ENCODE results near the gene AAR2.

Gene AAR2

DNA sequence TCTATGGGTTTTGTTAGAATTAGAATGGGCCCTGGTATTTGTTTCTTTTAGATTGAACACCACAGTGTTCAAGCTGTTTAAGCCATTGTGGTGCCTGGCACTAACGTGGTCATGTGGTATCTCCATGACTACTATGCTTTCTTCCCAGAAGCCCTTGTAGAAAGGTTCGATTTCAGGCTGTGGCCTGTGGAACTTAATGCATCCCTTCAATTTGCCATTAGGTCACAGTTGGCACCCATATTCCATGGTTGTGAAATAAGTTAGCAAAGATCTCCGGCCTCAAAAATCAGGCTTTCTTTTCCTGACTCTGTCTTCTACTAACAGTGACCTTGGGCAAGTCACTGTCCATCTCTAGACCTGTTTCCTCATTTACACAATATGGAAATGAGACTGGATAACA, 31.3 kb upstream of the AAR2 start:
- 87 to 96% methylated on average over 3 of the region's 3 CpGs for WGBS, 2 experiments
- Histone ChIP-seq H3K27me3 (ENCODE audit: control insufficient read depth, insufficient read depth, low read length, poor library complexity, severe bottlenecking) (no peaks in the 10 kb centered on the region), H3K4me1 (ENCODE audit: control insufficient read depth, insufficient read depth, low read length) (no peaks in the 10 kb centered on the region), H3K36me3 (ENCODE audit: control insufficient read depth, insufficient read depth, low read length) (no peaks in the 10 kb centered on the region), H3K27ac (ENCODE audit: insufficient read depth, low read depth, low read length, poor library complexity, severe bottlenecking) (no peak overlapping the region), H3K4me3 (ENCODE audit: insufficient read depth, low read depth, low read length) (no peak overlapping the region), H3K9me3 (ENCODE audit: control insufficient read depth, low read length) (no peaks in the 10 kb centered on the region)

DNA sequence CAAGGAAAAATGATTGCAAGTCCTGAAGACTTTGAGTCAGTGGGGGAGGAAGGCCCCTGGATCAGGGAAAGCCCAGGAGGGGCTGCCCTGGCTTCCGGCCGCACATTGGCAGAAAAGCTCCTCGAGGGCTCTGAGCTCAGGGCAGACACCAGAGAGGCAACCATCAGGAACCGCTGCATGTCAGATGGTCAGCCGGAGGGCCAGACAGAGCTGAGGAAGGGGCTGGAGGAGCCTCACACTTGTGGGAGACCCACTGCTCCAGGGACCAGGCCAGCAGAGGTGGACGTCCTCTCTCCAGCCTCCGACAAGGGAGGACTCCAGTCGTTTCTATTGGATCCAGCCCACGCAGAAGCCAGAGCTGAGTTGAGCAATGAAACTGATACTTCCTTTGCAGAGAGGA, 30.2 kb upstream of the AAR2 start:
- Histone ChIP-seq H3K4me1 (ENCODE audit: control insufficient read depth, insufficient read depth, low read length) (no peaks in the 10 kb centered on the region), H3K9me3 (ENCODE audit: control insufficient read depth, low read length) (no peaks in the 10 kb centered on the region), H3K27ac (ENCODE audit: insufficient read depth, low read depth, low read length, poor library complexity, severe bottlenecking) (no peak overlapping the region), H3K27me3 (ENCODE audit: control insufficient read depth, insufficient read depth, low read length, poor library complexity, severe bottlenecking) (no peaks in the 10 kb centered on the region), H3K4me3 (ENCODE audit: insufficient read depth, low read depth, low read length) (no peak overlapping the region), H3K36me3 (ENCODE audit: control insufficient read depth, insufficient read depth, low read length) (no peaks in the 10 kb centered on the region)
- 93 to 96% methylated on average over 9 of the region's 9 CpGs for WGBS, 2 experiments

DNA sequence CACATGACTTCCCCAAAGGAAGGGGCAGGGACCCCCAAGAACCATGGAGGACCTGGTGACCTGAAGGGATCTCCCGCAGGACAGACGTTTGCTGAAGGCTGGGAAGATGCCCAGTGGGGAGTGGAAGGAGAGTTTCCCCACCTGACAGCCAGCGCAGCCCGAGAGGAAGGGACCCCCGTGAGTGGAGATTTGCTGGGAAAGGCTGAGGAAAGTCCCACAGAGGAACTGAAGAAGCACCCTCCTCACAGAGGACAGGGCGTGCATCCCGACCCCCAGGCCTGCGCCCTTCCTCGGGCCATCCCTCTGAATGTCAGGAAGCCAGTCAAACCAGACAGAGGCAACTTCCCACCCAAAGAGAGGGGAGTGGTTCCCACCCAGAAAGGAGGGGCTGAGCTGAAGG, 29.6 kb upstream of the AAR2 start:
- Histone ChIP-seq H3K36me3 (ENCODE audit: control insufficient read depth, insufficient read depth, low read length) (no peaks in the 10 kb centered on the region), H3K4me1 (ENCODE audit: control insufficient read depth, insufficient read depth, low read length) (no peaks in the 10 kb centered on the region), H3K27me3 (ENCODE audit: control insufficient read depth, insufficient read depth, low read length, poor library complexity, severe bottlenecking) (no peaks in the 10 kb centered on the region), H3K4me3 (ENCODE audit: insufficient read depth, low read depth, low read length) (no peak overlapping the region), H3K27ac (ENCODE audit: insufficient read depth, low read depth, low read length, poor library complexity, severe bottlenecking) (no peak overlapping the region), H3K9me3 (ENCODE audit: control insufficient read depth, low read length) (no peaks in the 10 kb centered on the region)
- WGBS, 2 experiments, result 93 to 96% methylated on average over 9 of the region's 9 CpGs

DNA sequence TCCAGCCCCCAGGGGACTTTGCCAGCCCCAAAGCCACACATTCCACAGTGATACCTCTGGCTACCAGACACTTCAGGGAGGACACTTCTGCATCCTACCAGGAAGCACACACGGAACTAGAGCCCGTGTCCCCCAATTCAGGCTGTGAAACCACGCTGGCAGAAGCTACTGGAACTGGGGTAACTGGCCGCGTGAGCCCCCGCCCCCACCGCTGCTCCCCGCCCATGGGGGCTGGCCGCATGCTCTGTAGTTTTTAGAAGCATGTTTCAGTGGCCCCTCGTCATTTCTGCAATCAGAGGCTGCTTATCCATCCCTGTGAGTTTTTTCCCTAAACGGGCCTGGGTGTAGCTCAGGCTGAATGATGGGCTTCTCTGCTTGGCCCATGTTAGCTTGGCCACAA, 28.7 kb upstream of the AAR2 start:
- no peaks in the 10 kb centered on the region for H3K9me3 ChIP-seq (ENCODE audit: control insufficient read depth, low read length)
- no peaks in the 10 kb centered on the region for H3K36me3 ChIP-seq (ENCODE audit: control insufficient read depth, insufficient read depth, low read length)
- no peaks in the 10 kb centered on the region for H3K4me1 ChIP-seq (ENCODE audit: control insufficient read depth, insufficient read depth, low read length)
- H3K27ac ChIP-seq (ENCODE audit: insufficient read depth, low read depth, low read length, poor library complexity, severe bottlenecking), result no peak overlapping the region
- H3K27me3 ChIP-seq (ENCODE audit: control insufficient read depth, insufficient read depth, low read length, poor library complexity, severe bottlenecking), result no peaks in the 10 kb centered on the region
- H3K4me3 ChIP-seq (ENCODE audit: insufficient read depth, low read depth, low read length), result no peak overlapping the region
- WGBS, 2 experiments, result 92 to 94% methylated on average over 11 of the region's 11 CpGs

DNA sequence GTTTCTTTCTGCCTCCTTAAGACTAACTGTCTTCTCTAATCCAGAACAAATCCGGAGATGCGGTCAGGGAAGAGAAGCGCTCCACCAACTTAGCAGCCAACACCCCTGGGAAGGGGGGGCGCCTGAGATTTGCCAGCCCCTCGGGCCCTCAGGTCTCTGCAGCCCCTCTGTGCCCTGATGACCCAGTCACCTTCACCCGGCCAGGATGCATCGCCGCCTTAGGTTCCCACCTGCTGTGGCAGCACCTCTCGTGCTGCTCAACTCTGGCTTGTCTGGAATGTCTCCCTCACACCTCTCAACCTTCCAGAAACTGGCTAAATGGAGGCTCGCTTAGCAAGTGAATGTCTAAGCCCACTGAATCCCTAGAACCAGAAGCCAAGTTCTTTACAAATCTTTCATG, 28.0 kb upstream of the AAR2 start:
- H3K36me3 ChIP-seq (ENCODE audit: control insufficient read depth, insufficient read depth, low read length), result no peaks in the 10 kb centered on the region
- no peak overlapping the region for H3K4me3 ChIP-seq (ENCODE audit: insufficient read depth, low read depth, low read length)
- H3K27ac ChIP-seq (ENCODE audit: insufficient read depth, low read depth, low read length, poor library complexity, severe bottlenecking), result no peak overlapping the region
- 88 to 92% methylated on average over 10 of the region's 10 CpGs for WGBS, 2 experiments
- no peaks in the 10 kb centered on the region for H3K9me3 ChIP-seq (ENCODE audit: control insufficient read depth, low read length)
- no peaks in the 10 kb centered on the region for H3K27me3 ChIP-seq (ENCODE audit: control insufficient read depth, insufficient read depth, low read length, poor library complexity, severe bottlenecking)
- H3K4me1 ChIP-seq (ENCODE audit: control insufficient read depth, insufficient read depth, low read length), result no peaks in the 10 kb centered on the region

DNA sequence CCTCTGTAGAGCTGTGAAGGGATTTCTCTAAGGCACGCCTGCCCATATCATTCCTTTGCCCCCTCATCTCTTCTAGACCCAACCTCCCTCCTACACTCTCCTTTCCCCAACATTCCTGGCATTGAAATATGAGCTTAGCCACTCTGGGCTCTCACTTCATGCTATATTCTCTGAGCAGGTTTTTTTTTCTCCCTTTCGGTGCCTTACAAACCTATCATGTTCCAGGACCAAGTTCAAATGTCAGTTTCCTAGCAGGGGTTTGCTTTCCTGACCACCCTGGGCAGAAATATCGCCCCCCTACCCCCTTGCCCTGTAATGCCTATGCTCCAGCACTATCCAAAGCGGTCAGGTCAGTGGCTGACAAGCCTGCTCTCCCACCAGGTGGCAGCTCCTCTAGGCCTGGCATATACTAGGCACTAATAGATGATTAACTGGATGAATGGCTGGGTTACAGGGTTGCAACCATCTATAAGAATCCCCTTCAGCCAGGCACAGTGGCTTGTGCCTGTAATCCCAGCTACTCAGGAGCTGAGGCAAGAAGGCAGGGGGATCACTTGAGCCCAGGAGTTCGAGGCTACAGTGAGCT, 25.7 kb upstream of the AAR2 start:
- Histone ChIP-seq H3K27ac (ENCODE audit: insufficient read depth, low read depth, low read length, poor library complexity, severe bottlenecking) (no peak overlapping the region), H3K27me3 (ENCODE audit: control insufficient read depth, insufficient read depth, low read length, poor library complexity, severe bottlenecking) (no peaks in the 10 kb centered on the region), H3K36me3 (ENCODE audit: control insufficient read depth, insufficient read depth, low read length) (no peaks in the 10 kb centered on the region), H3K4me3 (ENCODE audit: insufficient read depth, low read depth, low read length) (no peak overlapping the region), H3K9me3 (ENCODE audit: control insufficient read depth, low read length) (no peaks in the 10 kb centered on the region), H3K4me1 (ENCODE audit: control insufficient read depth, insufficient read depth, low read length) (no peaks in the 10 kb centered on the region)
- WGBS, 2 experiments, result 88 to 89% methylated on average over 5 of the region's 5 CpGs

DNA sequence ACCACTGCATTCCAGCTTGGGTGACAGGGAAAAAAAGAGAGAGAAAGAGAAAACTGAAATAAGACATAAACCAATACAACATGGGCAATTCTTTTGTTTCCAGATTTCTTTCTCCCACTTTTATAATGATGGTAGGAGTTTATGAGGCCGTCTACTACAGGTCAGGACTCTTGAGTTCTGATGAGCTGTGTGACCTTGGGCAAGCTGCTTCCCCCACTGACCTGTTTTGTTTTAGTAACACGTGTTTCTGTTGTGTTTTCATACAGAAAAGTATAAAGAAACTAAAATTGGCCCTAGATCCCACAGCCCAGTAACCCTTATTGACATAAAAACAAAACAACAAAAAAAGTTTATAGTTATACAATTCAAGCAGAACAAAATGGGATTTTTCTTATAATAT, 22.9 kb upstream of the AAR2 start:
- Histone ChIP-seq H3K27me3 (ENCODE audit: control insufficient read depth, insufficient read depth, low read length, poor library complexity, severe bottlenecking) (no peaks in the 10 kb centered on the region), H3K4me1 (ENCODE audit: control insufficient read depth, insufficient read depth, low read length) (no peaks in the 10 kb centered on the region), H3K9me3 (ENCODE audit: control insufficient read depth, low read length) (no peaks in the 10 kb centered on the region), H3K4me3 (ENCODE audit: insufficient read depth, low read depth, low read length) (no peak overlapping the region), H3K27ac (ENCODE audit: insufficient read depth, low read depth, low read length, poor library complexity, severe bottlenecking) (no peak overlapping the region), H3K36me3 (ENCODE audit: control insufficient read depth, insufficient read depth, low read length) (no peaks in the 10 kb centered on the region)
- WGBS, 2 experiments, result 88 to 100% methylated on average over 1 to 2 of the region's 2 CpGs

DNA sequence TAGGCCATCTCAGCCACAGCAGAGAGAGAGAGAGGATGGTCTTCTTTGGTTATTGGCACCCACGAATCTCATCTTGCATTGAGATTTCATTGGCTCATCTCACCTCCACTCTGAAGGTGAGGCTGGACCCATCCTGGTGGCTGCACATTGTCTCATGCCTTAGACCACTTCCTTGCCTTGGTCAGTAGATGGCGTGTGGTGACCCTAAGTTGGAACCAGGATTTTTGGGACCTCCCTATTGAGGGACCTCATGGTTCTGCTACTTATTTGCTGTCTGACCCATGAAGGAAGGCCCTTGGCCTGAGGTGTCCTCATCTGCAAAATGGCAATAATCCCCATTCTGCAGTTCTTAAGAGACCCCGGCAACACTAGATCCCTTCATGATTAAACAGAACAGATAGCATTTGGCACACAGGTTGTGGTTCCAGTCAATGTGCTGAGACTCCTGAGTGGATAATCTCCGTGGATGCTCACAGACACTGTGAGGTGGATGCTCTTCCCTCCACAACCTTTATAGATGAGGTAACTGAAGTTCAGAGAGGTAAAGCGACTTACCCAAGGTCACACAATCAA, 21.5 kb upstream of the AAR2 start:
- no peak overlapping the region for H3K27ac ChIP-seq (ENCODE audit: insufficient read depth, low read depth, low read length, poor library complexity, severe bottlenecking)
- peaks cover 4% of the 10 kb centered on the region for H3K36me3 ChIP-seq (ENCODE audit: control insufficient read depth, insufficient read depth, low read length)
- H3K27me3 ChIP-seq (ENCODE audit: control insufficient read depth, insufficient read depth, low read length, poor library complexity, severe bottlenecking), result no peaks in the 10 kb centered on the region
- no peaks in the 10 kb centered on the region for H3K9me3 ChIP-seq (ENCODE audit: control insufficient read depth, low read length)
- WGBS, 2 experiments, result 65 to 67% methylated on average over 5 of the region's 5 CpGs
- no peaks in the 10 kb centered on the region for H3K4me1 ChIP-seq (ENCODE audit: control insufficient read depth, insufficient read depth, low read length)
- H3K4me3 ChIP-seq (ENCODE audit: insufficient read depth, low read depth, low read length), result no peak overlapping the region

DNA sequence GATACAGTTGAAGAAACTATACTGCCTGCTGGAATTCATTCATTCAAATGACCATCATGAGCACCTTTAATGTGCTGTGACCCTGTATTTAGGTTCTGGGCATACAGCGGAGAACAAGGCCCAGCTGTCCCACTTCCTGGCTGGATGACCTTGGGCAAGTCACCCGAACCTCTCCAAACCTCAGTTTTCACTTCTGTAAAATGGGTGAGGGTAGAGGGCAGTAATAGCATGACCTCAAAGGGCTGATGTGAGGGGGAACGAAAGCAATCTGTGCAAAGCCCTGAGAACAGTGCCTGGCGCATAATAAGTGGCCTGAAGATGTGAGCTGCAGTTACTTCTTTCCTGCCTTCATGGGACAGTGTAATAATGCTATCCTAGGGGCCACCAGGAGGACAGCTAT, 20.5 kb upstream of the AAR2 start:
- Histone ChIP-seq H3K4me1 (ENCODE audit: control insufficient read depth, insufficient read depth, low read length) (no peaks in the 10 kb centered on the region), H3K36me3 (ENCODE audit: control insufficient read depth, insufficient read depth, low read length) (peaks cover 8% of the 10 kb centered on the region), H3K27ac (ENCODE audit: insufficient read depth, low read depth, low read length, poor library complexity, severe bottlenecking) (no peak overlapping the region), H3K4me3 (ENCODE audit: insufficient read depth, low read depth, low read length) (no peak overlapping the region), H3K9me3 (ENCODE audit: control insufficient read depth, low read length) (no peaks in the 10 kb centered on the region), H3K27me3 (ENCODE audit: control insufficient read depth, insufficient read depth, low read length, poor library complexity, severe bottlenecking) (no peaks in the 10 kb centered on the region)
- WGBS, 2 experiments, result 94 to 98% methylated on average over 4 of the region's 4 CpGs

DNA sequence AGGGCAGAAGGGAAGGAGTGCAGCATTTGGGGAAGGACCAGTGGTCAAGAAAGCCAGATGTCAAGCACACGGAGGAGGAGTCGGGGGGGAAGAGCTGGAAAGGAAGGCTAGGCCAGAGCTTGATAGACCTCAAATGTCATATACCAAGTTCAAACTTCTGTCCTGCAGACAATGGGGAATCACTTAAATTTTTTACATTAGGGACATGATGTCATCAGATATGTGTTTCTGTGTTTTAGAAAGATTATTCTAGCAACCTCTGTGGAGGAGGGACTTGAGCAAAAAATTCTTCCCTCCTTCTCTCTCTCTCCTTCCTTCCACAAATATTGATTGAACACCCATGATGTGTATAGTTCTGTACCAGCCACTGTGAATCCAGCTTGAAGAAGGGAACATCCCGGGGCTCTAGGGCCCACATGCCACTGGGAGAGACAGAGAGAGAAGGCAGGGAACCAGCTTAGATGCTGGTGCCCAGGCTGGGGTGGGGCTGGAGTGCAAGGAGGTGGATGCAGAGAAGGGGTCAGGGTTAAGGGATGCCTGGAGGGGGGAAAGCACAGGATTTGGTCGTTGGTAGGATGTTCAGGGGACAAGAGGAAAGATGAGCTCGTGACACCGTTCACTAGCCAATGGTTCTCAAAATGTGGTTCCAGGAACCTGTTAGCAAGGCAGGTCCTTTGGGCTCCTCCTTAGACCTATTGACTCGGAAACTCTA, 19.8 kb upstream of the AAR2 start:
- Histone ChIP-seq H3K4me3 (ENCODE audit: insufficient read depth, low read depth, low read length) (no peak overlapping the region), H3K27ac (ENCODE audit: insufficient read depth, low read depth, low read length, poor library complexity, severe bottlenecking) (no peak overlapping the region), H3K4me1 (ENCODE audit: control insufficient read depth, insufficient read depth, low read length) (no peaks in the 10 kb centered on the region), H3K27me3 (ENCODE audit: control insufficient read depth, insufficient read depth, low read length, poor library complexity, severe bottlenecking) (no peaks in the 10 kb centered on the region), H3K36me3 (ENCODE audit: control insufficient read depth, insufficient read depth, low read length) (peaks cover 8% of the 10 kb centered on the region), H3K9me3 (ENCODE audit: control insufficient read depth, low read length) (no peaks in the 10 kb centered on the region)
- 91 to 93% methylated on average over 7 of the region's 7 CpGs for WGBS, 2 experiments

Data from ectodermal cell (in vitro differentiated cells).